GM12891 (cell line): ENCODE data around the gene RHO.
A peak's percentile ranks its signal among the peaks of the same experiment; 100 is the strongest.

Experiments
- DNase-seq: peaks from one replicate; pipeline ENCODE4 v3.0.0; 2011; ENCODE audit warnings: low spot score; ENCODE audit not compliant: insufficient read length
- FAIRE-seq: peaks from 2 replicates; lab custom pipeline; 2011; peaks lifted over from hg19 to GRCh38; lab: Jason Lieb, UNC
- PAX5 ChIP-seq: IDR thresholded peaks from 2 replicates; pipeline ENCODE4 v1.6.1; 2011; ENCODE audit warnings: low read length, moderate library complexity, mild to moderate bottlenecking; ENCODE audit not compliant: insufficient read depth, severe bottlenecking
- POLR2A ChIP-seq: IDR thresholded peaks from 2 replicates; pipeline ENCODE4 v1.6.1; 2011; ENCODE audit warnings: low read depth, low read length, control low read depth
- POLR2AphosphoS5 ChIP-seq: IDR thresholded peaks from 2 replicates; pipeline ENCODE4 v1.6.1; 2011; ENCODE audit warnings: low read depth, low read length, control low read depth
- POU2F2 ChIP-seq: IDR thresholded peaks from 2 replicates; pipeline ENCODE4 v1.6.1; 2011; ENCODE audit warnings: low read depth, mild to moderate bottlenecking, control low read depth, low read length, moderate library complexity
- SPI1 ChIP-seq: IDR thresholded peaks from 2 replicates; pipeline ENCODE4 v1.6.1; 2011; ENCODE audit warnings: low read depth, low read length, control low read depth
- TAF1 ChIP-seq: IDR thresholded peaks from 2 replicates; pipeline ENCODE4 v1.6.1; 2011; ENCODE audit warnings: low read depth, low read length, control low read depth

RHO gene

GRCh38 chr3:129577925-129578786 is 49.7 kb downstream of the RHO start:
- peak; percentile 80 for FAIRE-seq

DNA sequence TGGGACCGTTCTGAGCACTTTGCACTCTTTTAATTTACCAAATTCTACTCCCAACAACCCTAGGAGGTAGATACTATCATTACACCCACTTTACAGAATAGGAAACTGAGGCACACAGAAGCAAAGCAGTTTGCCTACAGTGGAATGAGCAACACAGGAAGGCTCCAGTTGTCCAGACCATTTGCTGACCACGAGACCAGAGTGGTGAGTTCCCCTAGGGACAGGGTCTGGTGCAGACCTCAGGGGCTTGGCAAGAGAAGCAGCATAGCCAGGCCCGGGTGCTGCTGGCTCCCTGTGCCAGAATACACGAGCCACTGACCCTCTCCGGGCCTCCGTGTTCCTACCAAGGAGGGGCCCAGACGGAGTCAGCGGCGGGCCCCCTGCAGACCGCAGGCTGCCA is 51.6 kb downstream of the RHO start:
- DNase-seq (no peak), FAIRE-seq (no peak)
- no peak for TF ChIP-seq SPI1
- no peak for TF ChIP-seq POLR2AphosphoS5
- TF ChIP-seq PAX5: no peak
- TF ChIP-seq TAF1: no peak
- TF ChIP-seq POU2F2: no peak
- no peak for TF ChIP-seq POLR2A

More at GRCh38 chr3:129577925-129578786, 49.7 kb downstream of the RHO start:
- TF ChIP-seq SPI1 (peak; percentile 94), POLR2AphosphoS5 (no peak), POLR2A (no peak), TAF1 (no peak), POU2F2 (no peak), PAX5 (peak; percentile 25)
- peak; percentile 77 for DNase-seq

DNA sequence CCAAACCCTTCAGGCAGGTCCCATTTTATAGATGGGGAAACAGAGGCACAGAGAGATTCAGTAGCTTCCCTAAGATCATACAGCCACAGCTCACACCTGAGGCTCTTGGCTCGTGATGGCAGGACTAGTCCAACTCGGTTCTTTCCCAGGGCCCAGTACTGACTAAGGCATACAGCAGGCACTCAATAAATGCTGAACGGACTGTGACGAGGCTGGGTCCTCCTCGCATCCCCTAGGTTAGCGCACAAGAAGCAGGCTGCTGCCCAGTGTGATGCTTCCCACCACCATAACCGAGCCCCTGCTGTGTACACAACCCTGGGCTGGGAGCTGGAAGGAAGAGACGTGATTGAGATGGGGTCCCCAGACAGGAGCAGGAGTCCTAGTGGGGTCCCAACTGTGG is 53.2 kb downstream of the RHO start:
- no peak for TF ChIP-seq POU2F2
- no peak for TF ChIP-seq POLR2A
- no peak for TF ChIP-seq POLR2AphosphoS5
- no peak for TF ChIP-seq PAX5
- no peak for TF ChIP-seq TAF1
- no peak for TF ChIP-seq SPI1
- FAIRE-seq (no peak), DNase-seq (no peak)

GRCh38 chr3:129582799-129583198 is 54.4 kb downstream of the RHO start:
- no peak for DNase-seq
- TF ChIP-seq POLR2AphosphoS5 (peak; percentile 55; the same call in 1 of the 2 replicates), POU2F2 (peak; percentile 34; the same call in 1 of the 2 replicates), SPI1 (peak; percentile 32; the same call in 1 of the 2 replicates), PAX5 (no peak)
- no peak for FAIRE-seq

DNA sequence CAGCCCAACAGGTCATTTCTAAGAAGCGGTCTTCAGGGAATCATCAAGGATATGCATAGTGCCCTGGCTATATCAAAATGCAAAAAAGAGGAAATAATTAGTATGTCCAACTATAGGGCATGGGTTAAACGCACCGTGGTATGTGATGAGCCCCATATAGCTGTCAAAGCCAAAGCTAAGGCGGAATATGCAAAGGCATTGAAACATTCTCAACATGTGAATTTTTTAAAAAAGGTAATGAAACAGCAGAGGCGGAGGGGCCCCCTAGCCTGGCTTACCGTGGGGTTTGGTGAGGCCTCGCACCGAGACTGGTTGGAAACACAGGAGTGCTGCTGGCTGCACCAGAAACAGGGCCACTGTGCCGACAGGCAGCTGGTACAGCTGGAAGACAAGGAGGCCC is 54.9 kb downstream of the RHO start:
- TF ChIP-seq POLR2A: no peak
- no peak for TF ChIP-seq POLR2AphosphoS5
- TF ChIP-seq TAF1: no peak
- TF ChIP-seq POU2F2: no peak
- TF ChIP-seq PAX5: no peak
- no peak for TF ChIP-seq SPI1
- FAIRE-seq (peak; percentile 81), DNase-seq (no peak)

DNA sequence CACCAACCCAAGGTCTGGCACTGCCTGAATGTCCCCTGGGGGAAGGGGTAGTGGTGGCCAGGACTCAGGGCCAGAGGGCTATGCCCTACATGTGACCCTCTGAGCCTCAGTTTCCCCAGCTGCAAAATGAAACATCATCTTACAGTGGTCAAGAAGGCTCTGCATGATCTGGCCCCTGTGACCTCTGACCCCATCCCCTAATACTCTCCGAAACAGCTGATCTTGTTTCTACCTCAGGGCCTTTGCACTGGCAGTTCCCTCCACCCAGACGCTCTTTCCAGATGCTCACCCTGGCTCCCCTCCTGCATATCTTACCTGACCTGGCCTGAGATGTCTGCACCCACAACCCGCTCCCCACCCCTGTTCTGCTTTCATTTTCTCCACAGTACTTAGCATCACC is 56.2 kb downstream of the RHO start:
- FAIRE-seq: no peak
- TF ChIP-seq SPI1 (no peak), POU2F2 (no peak), PAX5 (no peak), TAF1 (no peak), POLR2A (no peak), POLR2AphosphoS5 (no peak)
- no peak for DNase-seq
